HG03103 (cell line): ENCODE results near the gene LRRC38.
"Not testable (repeated sequence)": the region's sequence is repeated elsewhere in the genome, so short reads cannot be mapped to it uniquely, and the experiment has no call there.

Source experiments
- ATAC-seq: cut with Tn5 transposase; IDR thresholded peaks from one replicate; pipeline ENCODE4 v1.9.1; 2021; ENCODE audit warnings: low read depth; ENCODE audit not compliant: unreplicated experiment

LRRC38 gene, protein sequence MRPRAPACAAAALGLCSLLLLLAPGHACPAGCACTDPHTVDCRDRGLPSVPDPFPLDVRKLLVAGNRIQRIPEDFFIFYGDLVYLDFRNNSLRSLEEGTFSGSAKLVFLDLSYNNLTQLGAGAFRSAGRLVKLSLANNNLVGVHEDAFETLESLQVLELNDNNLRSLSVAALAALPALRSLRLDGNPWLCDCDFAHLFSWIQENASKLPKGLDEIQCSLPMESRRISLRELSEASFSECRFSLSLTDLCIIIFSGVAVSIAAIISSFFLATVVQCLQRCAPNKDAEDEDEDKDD

DNA sequence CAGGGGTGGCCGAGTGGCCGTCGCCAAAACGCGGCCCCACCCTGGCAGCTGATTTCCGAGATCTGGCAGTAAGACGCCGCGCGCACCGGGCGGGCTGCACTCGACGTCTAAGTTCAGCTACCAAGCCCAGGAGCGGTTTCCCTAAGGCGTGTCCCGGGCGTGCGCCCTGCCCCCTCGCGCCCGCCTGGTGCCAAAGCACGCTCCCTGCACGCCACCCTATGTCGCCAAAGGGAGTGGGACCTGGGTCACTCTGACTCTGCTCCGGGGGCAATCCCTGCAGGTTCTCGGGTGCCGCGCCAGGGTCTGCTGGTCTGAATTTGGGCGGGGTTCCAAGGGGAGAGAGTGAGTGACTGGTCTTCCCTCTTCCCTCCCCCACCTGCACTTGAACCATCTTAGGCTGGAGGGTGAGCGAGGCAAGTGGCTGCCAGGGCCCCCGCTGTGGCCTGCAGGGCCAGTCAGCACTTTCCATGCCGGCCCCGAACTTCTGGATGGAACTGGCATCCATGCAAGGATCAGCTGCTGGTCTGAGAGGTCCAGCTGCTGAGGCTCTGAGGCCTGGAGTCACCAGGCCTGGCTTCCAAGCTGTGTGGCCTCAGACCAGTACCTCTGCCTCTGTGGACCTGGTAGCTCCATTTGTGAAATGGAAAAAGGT lies at the start of gene LRRC38:
Gene LRRC38, minus strand, starts transcription at position 109 of the 652 bp plus-strand sequence. CDS start 410 bp downstream, outside the sequence.
- no peak for ATAC-seq

DNA sequence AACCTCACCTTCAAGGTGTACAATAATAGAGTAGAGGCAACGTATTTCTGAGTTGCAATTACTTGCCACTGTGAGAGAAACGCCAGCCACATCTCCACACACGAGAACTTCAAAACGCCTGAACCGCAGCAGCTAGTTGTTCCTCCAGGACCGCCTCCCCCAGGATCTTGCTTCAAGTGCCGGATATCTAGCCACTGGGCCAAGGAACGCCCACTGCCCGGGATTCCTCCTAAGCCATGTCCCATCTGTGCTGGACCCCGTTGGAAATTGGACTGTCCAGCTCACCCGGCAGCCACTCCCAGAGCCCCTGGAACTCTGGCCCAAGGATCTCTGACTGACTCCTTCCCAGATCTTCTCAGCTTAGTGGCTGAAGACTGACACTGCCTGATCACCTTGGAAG lies 49.2 kb upstream of the LRRC38 start:
- ATAC-seq: not testable (repeated sequence)

DNA sequence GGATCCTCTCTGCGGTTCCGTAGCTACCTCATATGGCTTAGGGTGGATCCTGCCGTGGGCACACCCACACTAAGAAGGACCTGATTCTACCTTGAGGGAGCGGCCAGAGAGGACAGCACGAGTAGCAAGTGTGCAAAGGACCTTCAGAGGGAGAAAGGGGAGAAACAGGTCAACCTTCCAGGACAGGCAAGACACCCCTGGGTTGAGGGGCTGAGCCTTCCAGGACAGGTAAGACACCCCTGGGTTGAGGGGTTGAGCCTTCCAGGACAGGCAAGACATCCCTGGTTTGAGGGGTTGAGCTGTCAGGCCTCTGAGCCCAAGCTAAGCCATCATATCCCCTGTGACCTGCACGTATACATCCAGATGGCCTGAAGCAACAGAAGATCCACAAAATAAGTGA lies 46.7 kb upstream of the LRRC38 start:
- no peak for ATAC-seq

DNA sequence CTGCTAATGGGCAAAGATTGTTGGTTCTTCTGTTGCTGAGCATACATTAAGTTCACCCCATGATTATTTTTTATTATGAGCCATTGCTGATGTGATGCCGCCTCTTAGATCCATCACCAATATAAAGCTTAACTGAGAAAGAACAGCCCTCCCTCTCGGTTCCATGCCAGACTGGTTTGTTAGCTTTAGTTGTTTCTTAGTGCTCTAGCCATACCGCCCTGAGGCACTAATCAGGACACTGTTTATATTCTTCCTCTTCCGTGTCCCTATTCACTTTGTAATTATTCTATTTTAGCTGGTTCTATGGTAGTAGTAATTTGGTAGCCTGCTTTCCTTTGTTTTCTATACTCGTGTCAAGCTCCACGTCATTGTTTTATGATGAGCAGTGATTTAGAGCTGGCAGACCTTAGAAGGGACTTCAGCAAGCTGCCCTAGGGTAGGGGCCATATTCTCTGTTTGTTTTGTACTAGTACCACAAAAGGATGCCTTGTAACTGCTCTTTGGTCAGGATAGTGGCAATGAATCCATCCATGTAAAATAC lies 42.5 kb upstream of the LRRC38 start:
- no peak for ATAC-seq

- ATAC-seq: no peak
These were observed 41.0 kb upstream of the LRRC38 start for GRCh38 chr1:13554798-13555197.

DNA sequence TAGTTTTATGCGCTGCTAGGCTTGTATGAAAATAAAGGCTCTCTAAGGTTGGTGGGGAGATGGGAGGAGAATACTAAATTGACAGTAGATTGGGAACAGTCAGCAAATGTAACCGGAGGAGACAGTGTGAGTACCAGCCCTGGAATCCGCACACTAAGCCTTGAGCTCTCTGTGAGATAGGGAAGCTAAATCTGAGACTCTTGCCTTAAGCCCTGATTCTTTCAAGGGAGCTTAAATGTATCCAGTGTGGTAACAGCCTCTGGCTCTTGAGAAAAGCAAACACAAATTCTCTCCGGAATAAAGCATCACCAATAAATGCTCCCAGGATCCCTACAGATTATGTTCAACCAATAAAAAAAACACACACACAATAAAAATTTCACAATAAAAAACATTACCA lies 36.9 kb upstream of the LRRC38 start:
- no peak for ATAC-seq

DNA sequence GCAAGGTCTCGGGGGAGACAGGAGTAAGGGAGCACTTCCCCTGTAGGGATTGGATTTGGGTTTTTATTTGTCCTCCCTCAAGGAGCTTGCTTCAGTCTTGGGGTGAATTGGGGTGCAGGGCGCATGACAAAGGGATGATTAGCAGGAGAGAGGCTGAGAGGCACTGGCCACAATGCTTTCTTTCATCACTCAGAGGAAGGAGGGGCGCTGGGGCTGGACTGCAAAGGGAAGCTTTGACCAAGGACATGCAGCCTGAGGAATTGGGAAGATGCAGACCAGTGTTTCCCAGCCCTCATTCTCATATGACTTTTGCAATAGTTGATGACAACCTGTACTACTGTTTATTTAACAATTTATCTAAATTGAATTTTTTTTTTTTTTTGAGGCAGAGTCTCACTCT lies 35.7 kb upstream of the LRRC38 start:
- no peak for ATAC-seq

DNA sequence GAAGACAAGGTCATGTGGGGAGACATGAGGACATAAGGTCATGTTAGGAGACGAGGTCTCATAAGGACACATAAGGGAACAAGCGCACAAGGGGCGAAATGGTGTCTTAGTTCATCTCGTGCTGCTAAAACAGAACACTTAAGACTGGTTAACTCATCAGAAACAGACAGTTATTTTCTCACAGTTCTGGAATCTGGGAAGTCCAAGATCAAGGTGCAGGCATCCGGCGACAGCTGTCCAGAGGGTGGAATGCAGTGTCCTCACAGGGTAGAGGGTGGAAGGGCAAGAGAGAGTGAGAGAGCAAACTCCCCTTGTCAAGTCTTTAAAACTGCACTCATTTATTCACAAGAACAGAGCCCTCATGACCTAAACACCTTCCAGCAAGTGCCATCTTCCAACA lies 35.2 kb upstream of the LRRC38 start:
- no peak for ATAC-seq

GRCh38 chr1:13548281-13548680 lies 34.5 kb upstream of the LRRC38 start:
- ATAC-seq: no peak

GRCh38 chr1:13546791-13547190 lies 33.0 kb upstream of the LRRC38 start:
- ATAC-seq: no peak

- ATAC-seq: no peak
These were observed 30.4 kb upstream of the LRRC38 start for GRCh38 chr1:13544221-13544556.

GRCh38 chr1:13543451-13544220 lies 29.8 kb upstream of the LRRC38 start:
- ATAC-seq: no peak

DNA sequence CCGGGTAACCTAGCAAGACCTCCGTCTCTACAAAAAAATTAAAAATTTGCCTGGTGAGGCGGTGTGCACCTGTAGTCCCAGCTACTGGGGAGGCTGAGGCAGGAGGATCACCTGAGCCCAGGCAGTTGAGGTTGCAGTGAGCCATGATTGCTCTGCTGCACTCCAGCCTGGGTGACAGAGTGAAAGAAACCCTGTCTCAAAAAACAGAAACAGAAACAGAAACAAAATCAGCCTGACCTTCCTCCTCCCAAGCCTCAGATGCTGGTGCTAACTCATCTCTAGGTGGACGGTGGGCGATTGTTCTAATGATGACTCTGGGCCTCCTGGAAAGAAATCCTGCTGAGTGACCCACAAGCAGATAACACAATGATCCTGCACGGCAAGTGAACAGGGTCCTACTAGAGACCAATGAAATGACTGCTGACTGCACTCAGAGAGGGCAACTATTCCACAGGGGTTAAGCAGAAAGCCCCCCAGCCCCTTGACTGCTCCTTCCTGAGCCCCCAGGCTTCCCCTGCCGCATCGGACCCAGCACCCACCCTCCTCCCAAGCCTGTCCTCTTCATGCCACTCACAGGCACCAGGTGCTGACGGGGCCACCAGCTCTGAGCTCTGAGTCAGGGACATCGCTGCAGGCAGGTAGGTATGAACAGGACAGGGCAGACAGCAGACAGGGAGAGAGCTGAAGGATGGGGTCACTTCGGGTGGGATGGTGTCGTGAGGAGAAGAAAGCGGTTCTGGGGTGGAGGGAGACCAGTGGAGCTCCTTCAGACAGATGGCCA lies 27.8 kb upstream of the LRRC38 start:
- no peak for ATAC-seq

GRCh38 chr1:13540866-13541265 lies 27.1 kb upstream of the LRRC38 start:
- ATAC-seq: no peak

GRCh38 chr1:13539683-13540082 lies 25.9 kb upstream of the LRRC38 start:
- ATAC-seq: no peak

DNA sequence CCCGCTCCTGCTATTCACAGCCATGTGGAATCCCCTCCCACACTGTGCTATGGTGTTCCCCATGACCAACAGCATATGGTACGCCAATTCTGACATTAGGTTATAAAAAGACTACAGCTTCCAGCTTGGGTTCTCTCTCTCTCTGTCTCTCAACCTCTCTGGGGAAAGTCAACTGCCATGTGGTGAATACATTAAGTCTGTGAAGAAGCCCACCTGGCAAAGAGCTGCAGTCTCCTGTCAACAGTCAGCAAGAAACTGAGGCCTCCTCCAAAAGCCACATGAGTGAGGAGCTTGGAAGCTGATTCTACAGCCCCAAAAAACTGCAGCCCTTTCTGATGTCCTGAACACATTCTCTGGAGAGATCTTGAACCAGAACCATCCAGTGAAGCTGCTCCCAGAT lies 25.0 kb upstream of the LRRC38 start:
- ATAC-seq: no peak

DNA sequence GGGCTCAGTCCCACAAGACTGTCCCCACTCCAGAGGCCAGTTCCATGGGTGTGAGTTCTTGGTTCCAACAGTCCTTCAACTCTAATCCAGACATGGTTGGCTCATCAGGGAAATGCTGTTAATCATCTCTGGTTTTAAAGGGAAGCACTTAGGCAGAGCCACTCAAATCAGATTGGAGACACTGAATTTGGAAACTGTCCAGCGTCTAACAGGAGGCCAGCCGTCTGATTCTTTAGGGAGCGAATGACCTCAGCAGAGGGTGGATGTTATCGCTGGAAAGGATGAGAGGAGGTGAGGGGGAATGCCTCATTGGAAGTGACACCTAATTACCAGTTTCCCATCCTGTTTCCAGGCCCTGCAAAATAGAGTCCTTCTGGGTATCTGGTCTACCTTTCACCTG lies 22.8 kb upstream of the LRRC38 start:
- no peak for ATAC-seq

- ATAC-seq: no peak
These were observed 21.4 kb upstream of the LRRC38 start for GRCh38 chr1:13535227-13535626.

DNA sequence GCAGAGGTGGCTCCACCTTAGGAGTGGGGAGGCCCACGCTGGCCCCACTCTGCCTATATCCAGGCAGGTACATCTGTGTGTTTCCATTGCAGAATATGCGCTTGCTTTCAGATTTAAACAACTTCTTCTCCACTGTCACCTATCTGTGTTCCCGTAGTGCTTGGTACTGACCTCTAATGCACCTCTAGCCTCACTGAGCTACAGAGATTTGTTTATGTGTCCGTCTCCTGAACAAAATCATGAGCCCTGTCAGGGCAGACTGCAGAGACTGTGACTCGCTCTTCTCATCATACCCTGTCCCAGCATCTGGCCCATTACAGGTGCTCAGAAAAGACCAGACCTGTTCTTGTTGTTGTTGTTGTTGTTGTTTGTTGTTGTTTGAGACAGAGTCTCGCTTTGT lies 14.5 kb upstream of the LRRC38 start:
- ATAC-seq: no peak

- no peak for ATAC-seq
These were observed 10.1 kb upstream of the LRRC38 start for GRCh38 chr1:13523780-13524477.
